GM19023 (cell line): ENCODE measurements around the gene HSD17B7.
A peak's percentile ranks its signal among the peaks of the same experiment; 100 is the strongest.
"Not testable (repeated sequence)": the region's sequence is repeated elsewhere in the genome, so short reads cannot be mapped to it uniquely, and the experiment has no call there.

ENCODE experiments used
- ATAC-seq: cut with Tn5 transposase; IDR thresholded peaks from one replicate; pipeline ENCODE4 v1.9.1; 2021; ENCODE audit warnings: mild to moderate bottlenecking, moderate library complexity; ENCODE audit not compliant: unreplicated experiment

Gene HSD17B7

GRCh38 chr1:162790303-162790984, at the start of gene HSD17B7:
TSS of gene HSD17B7 (plus strand) at chr1:162790702. CDS start at chr1:162790801, 99 bp downstream.
- peak; percentile 100 for ATAC-seq

- no peak for ATAC-seq
These were observed 49.7 kb upstream of the HSD17B7 start for GRCh38 chr1:162740755-162741154.

- ATAC-seq, result no peak
These were observed 48.9 kb upstream of the HSD17B7 start for GRCh38 chr1:162741574-162741973.

- not testable (repeated sequence) for ATAC-seq
These were observed 44.1 kb upstream of the HSD17B7 start for GRCh38 chr1:162746264-162746942.

- no peak for ATAC-seq
These were observed 37.4 kb upstream of the HSD17B7 start for GRCh38 chr1:162753001-162753658.

- no peak for ATAC-seq
These were observed 36.4 kb upstream of the HSD17B7 start for GRCh38 chr1:162753998-162754585.

- ATAC-seq, result no peak
These were observed 35.2 kb upstream of the HSD17B7 start for GRCh38 chr1:162755306-162755705.

- no peak for ATAC-seq
These were observed 34.0 kb upstream of the HSD17B7 start for GRCh38 chr1:162756523-162756922.

- ATAC-seq, result no peak
These were observed 33.0 kb upstream of the HSD17B7 start for GRCh38 chr1:162757476-162757875.

GRCh38 chr1:162765788-162766187, 24.7 kb upstream of the HSD17B7 start:
- no peak for ATAC-seq

GRCh38 chr1:162772571-162773154, 17.8 kb upstream of the HSD17B7 start:
- no peak for ATAC-seq

GRCh38 chr1:162774007-162774406, 16.5 kb upstream of the HSD17B7 start:
- ATAC-seq, result no peak

GRCh38 chr1:162779043-162779442, 11.5 kb upstream of the HSD17B7 start:
- no peak for ATAC-seq

GRCh38 chr1:162782671-162783070, 7.8 kb upstream of the HSD17B7 start:
- ATAC-seq, result no peak

GRCh38 chr1:162784926-162785325, 5.6 kb upstream of the HSD17B7 start:
- ATAC-seq, result not testable (repeated sequence)

- not testable (repeated sequence) for ATAC-seq
These were observed 1.7 kb upstream of the HSD17B7 start for GRCh38 chr1:162788783-162789182.

- not testable (repeated sequence) for ATAC-seq
These were observed 469 bp downstream of the HSD17B7 start for GRCh38 chr1:162790985-162791357.

- ATAC-seq, result not testable (repeated sequence)
These were observed 3.8 kb downstream of the HSD17B7 start for GRCh38 chr1:162794284-162794683.

- not testable (repeated sequence) for ATAC-seq
These were observed 6.2 kb downstream of the HSD17B7 start for GRCh38 chr1:162796617-162797279.

- not testable (repeated sequence) for ATAC-seq
These were observed 9.7 kb downstream of the HSD17B7 start for GRCh38 chr1:162799995-162800830.
